Transverse colon (tissue), 4 donors: Measurements from ENCODE around the gene ARHGEF10L. TPM values are rescaled to one million over a fixed set of nuclear protein-coding genes. Genes with fewer than 3 reads are reported as not detected.

Experiments used
- DNase-seq: peaks from one replicate; pipeline ENCODE4 v3.0.0-alpha.2; 2019
- H3K27ac ChIP-seq, 4 donors: fragments of 200-600 bp; sonication (generic); 2 replicates each; pipeline ENCODE4 v1.5.1; 2016 to 2018; ENCODE audit warnings: inconsistent platforms in 4 of 4
- H3K27me3 ChIP-seq: fragments of 200-600 bp; sonication (generic); 2 replicates; pipeline ENCODE4 v1.5.1; 2017; ENCODE audit warnings: inconsistent platforms
- H3K36me3 ChIP-seq, 4 donors: fragments of 200-600 bp; sonication (generic); 2 replicates each; pipeline ENCODE4 v1.5.1; 2017 to 2019; ENCODE audit warnings: inconsistent platforms in 4 of 4
- H3K4me1 ChIP-seq, 4 donors: fragments of 200-600 bp; sonication (generic); 2 replicates each; pipeline ENCODE4 v1.5.1; 2017 to 2020; ENCODE audit warnings: inconsistent platforms in 4 of 4
- H3K4me3 ChIP-seq, 4 donors: fragments of 200-600 bp; sonication (generic); 1 replicate in 1 of 4; 2 replicates in 3 of 4; pipeline versions ENCODE4 v1.5.1 to v1.6.1; 2017 to 2019; ENCODE audit warnings: inconsistent platforms in 4 of 4
- H3K9me3 ChIP-seq, 2 donors: fragments of 200-600 bp; sonication (generic); 2 replicates each; pipeline ENCODE4 v1.5.1; 2017 to 2019; ENCODE audit warnings: inconsistent platforms in 2 of 2
- EP300 ChIP-seq: sonication (generic); formaldehyde crosslinking; IDR thresholded peaks from one replicate; pipeline ENCODE4 v1.6.1; 2017; ENCODE audit warnings: antibody characterized with exemption, low read depth
- POLR2A ChIP-seq: fragments of 450-650 bp; IDR thresholded peaks from one replicate; pipeline ENCODE4 v1.6.1; 2016; ENCODE audit warnings: antibody characterized with exemption, mild to moderate bottlenecking, moderate library complexity
- POLR2AphosphoS5 ChIP-seq, 3 donors: sonication (generic); formaldehyde crosslinking; IDR thresholded peaks; one replicate each; pipeline ENCODE4 v1.6.1; 2016; ENCODE audit warnings: antibody characterized with exemption in 3 of 3
- WGBS, 2 donors: methylation state at CpG; one replicate each; pipeline ENCODE4 v1.1.5; 2018; ENCODE audit warnings: low coverage in 1 of 2; 5-methylcytosine and 5-hydroxymethylcytosine counted together
- in situ Hi-C, 4 donors: fragments of 200-750 bp; cut with MboI; loops; one replicate each; pipeline versions ENCODE4 v1.15.0 to v1.15.1; 2017; ENCODE audit warnings: low sequenced_read_pairs in 3 of 4, low pct_ligation_motif_present in 1 of 4, low pct_unique_long_range_greater_than_20kb in 1 of 4
- intact Hi-C: fragments of 100-400 bp; cut with DNase I; formaldehyde crosslinking; loops from one replicate; pipeline ENCODE4 v1.15.1; 2023; ENCODE audit warnings: low total_unique reads
- total RNA-seq, 4 donors: library from RNA; depleted of rRNA; stranded (reverse); fragments of >200 nt; gene quantifications; one replicate each; pipeline ENCODE4 v1.1.0, GENCODE V29; 2016
- TF ChIP-seq, protein P1 (sequence below), 5 experiments: fragments of 200-600 bp in 3 of 5; fragments of 450-650 bp in 2 of 5; sonication (generic) in 3 of 5; IDR thresholded peaks; 1 replicate in 2 of 5; 2 replicates in 3 of 5; pipeline ENCODE4 v1.5.1; 2016 to 2017; ENCODE audit warnings: antibody characterized with exemption in 5 of 5, inconsistent platforms in 3 of 5, mild to moderate bottlenecking in 2 of 5, moderate library complexity in 1 of 5

ARHGEF10L gene
- total RNA-seq, 4 donors from 2014 or later: 115 to 326 (median 199) TPM

- H3K4me1 ChIP-seq: no peaks in the 10 kb centered on the region
- H3K27me3 ChIP-seq: no peaks in the 10 kb centered on the region
- no peak overlapping the region for H3K4me3 ChIP-seq
- no peak for DNase-seq
- no peak for TF ChIP-seq POLR2A
- no peak for TF ChIP-seq POLR2AphosphoS5 (IDR thresholded peaks at IDR 0.05)
- no peak for TF ChIP-seq EP300
- TF ChIP-seq, protein P1, sequence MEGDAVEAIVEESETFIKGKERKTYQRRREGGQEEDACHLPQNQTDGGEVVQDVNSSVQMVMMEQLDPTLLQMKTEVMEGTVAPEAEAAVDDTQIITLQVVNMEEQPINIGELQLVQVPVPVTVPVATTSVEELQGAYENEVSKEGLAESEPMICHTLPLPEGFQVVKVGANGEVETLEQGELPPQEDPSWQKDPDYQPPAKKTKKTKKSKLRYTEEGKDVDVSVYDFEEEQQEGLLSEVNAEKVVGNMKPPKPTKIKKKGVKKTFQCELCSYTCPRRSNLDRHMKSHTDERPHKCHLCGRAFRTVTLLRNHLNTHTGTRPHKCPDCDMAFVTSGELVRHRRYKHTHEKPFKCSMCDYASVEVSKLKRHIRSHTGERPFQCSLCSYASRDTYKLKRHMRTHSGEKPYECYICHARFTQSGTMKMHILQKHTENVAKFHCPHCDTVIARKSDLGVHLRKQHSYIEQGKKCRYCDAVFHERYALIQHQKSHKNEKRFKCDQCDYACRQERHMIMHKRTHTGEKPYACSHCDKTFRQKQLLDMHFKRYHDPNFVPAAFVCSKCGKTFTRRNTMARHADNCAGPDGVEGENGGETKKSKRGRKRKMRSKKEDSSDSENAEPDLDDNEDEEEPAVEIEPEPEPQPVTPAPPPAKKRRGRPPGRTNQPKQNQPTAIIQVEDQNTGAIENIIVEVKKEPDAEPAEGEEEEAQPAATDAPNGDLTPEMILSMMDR (IDR thresholded peaks at IDR 0.05): no peak
- in situ Hi-C loops: no loop called here
- H3K36me3 ChIP-seq: peaks cover 0 to 41% (median 9%) of the 10 kb centered on the region in 4 donors
- no peaks in the 10 kb centered on the region for H3K9me3 ChIP-seq
- WGBS, 2 donors: 66 to 77% methylated on average over 2 to 14 of the region's 14 CpGs
- intact Hi-C loops: no loop called here
- H3K27ac ChIP-seq: no peak overlapping the region
Observed at GRCh38 chr1:17643861-17644703, 104.6 kb downstream of the ARHGEF10L start.

DNA sequence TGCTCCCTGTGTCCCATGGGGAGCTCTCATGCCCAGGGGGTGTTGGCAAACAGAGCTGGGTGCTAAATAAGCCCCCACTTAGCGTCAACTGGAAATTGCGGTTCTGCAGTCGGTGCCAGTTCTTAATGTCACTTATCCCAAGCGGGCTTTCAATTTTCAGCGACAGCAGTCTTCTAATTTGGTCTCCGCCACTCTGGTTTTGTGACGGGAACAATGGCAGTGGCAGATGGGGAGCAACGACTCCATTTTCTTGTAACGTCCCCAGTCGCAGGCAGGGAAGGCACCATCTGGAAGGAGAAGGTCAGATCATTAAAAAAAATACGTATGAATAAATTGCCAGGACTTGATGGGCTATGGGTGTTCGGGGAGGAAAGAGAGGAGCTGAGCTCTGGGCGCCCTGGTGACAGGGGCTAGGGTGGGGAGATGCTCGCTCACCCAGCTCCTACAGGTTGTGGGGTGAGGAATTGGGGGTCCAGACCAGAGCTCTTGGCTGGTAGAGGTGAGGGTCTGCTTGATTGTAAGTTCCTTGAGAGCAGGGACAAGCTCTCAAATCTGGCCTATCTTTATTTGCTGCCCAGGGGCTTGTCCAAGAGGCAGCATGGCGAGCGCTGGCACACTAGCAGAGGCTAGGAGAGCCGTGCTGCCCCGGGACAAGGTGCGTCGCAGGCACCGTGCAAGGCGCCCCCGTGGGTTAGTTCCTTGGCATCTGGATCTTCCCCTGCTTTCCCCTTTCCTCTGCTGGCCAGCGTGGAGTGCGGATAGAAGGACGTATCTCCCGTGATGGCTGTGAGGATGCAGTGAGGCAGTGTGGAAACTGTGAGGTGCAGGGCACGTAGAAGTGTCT is 105.8 kb downstream of the ARHGEF10L start:
- TF ChIP-seq POLR2A: no peak
- TF ChIP-seq EP300: no peak
- TF ChIP-seq, protein P1 (IDR thresholded peaks at IDR 0.05): no peak
- no peak for TF ChIP-seq POLR2AphosphoS5 (IDR thresholded peaks at IDR 0.05)
- Histone ChIP-seq H3K4me1 (no peaks in the 10 kb centered on the region), H3K4me3 (no peak overlapping the region), H3K36me3 (peaks cover 0 to 39% (median 7%) of the 10 kb centered on the region in 4 donors), H3K27ac (no peak overlapping the region), H3K27me3 (no peaks in the 10 kb centered on the region), H3K9me3 (no peaks in the 10 kb centered on the region)
- no peak for DNase-seq
- intact Hi-C loops: no loop called here
- in situ Hi-C loops: no loop called here
- 87 to 89% methylated on average over 14 to 28 of the region's 28 CpGs for WGBS, 2 donors

DNA sequence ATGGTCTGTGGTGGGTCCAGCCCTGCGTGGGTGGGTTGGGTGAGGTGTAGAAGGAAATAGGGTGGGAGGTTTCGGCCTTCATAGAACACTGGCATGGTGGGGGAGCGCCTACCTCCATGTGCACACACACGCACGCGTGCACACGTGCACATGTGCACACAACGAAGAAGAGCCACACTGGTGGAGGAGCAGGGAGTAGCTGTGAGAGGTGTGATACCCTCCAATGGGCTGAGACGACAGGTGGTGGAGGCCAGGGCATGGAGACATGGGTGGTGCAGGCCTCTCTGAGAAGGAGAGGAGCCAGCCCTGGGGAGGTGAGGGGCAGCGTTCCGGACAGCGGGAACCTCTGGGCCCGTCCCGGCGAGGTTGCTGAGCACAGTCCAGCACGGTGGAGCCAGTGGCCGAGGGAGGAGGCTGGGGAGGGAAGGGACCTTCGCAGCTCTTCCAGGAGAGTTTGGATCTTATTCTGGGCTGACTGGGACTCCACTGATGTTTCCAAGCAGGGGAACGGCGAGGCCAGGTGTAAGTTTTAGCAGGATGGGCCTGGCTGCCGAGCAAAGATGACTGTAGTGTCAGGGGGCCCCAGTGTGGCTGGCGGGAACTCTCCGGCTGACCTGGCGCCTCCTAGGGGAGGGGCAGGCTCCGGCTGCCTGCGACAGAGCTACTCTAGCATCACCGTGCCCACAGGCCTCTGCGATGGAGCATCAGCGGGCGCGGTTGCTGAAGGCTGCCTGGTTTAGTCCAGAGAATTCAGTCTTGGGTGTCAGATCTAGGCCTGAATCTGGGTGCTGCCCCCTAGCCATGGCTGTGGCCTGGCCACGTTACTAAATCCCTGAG is 107.2 kb downstream of the ARHGEF10L start:
- TF ChIP-seq POLR2AphosphoS5 (IDR thresholded peaks at IDR 0.05): no peak
- TF ChIP-seq POLR2A: no peak
- TF ChIP-seq, protein P1 (IDR thresholded peaks at IDR 0.05): no peak
- TF ChIP-seq EP300: no peak
- Histone ChIP-seq H3K9me3 (no peaks in the 10 kb centered on the region), H3K4me1 (no peaks in the 10 kb centered on the region), H3K4me3 (no peak overlapping the region), H3K27me3 (no peaks in the 10 kb centered on the region), H3K36me3 (peaks cover 0 to 36% (median 5%) of the 10 kb centered on the region in 4 donors), H3K27ac (no peak overlapping the region)
- intact Hi-C loops (no loop called here), in situ Hi-C loops (no loop called here)
- WGBS, 2 donors: 78 to 87% methylated on average over 7 to 23 of the region's 32 CpGs
- no peak for DNase-seq
